Tibial artery (tissue), 4 donors: ENCODE results near the gene FAAH.

Experiments used
- DNase-seq, 2 donors: peaks; one replicate each; pipeline ENCODE4 v3.0.0-alpha.2; 2019
- H3K27ac ChIP-seq, 2 donors: fragments of 200-600 bp; sonication (generic) in 1 of 2; 1 replicate in 1 of 2; 2 replicates in 1 of 2; pipeline ENCODE4 v1.5.1; 2018 to 2019; ENCODE audit warnings: mild to moderate bottlenecking in 1 of 2
- H3K27me3 ChIP-seq, 2 donors: fragments of 200-600 bp; sonication (generic) in 1 of 2; one replicate each; pipeline versions ENCODE4 v1.5.1 to v1.6.0; 2016 to 2019
- H3K36me3 ChIP-seq, 3 donors: fragments of 200-600 bp; sonication (generic) in 2 of 3; one replicate each; pipeline ENCODE4 v1.5.1; 2016 to 2019; ENCODE audit warnings: mild to moderate bottlenecking in 2 of 3
- H3K4me1 ChIP-seq, 4 donors: fragments of 200-600 bp; sonication (generic) in 2 of 4; 1 replicate in 3 of 4; 2 replicates in 1 of 4; pipeline ENCODE4 v1.5.1; 2016 to 2019
- H3K4me3 ChIP-seq, 2 donors: fragments of 200-600 bp; sonication (generic) in 1 of 2; 1 replicate in 1 of 2; 2 replicates in 1 of 2; pipeline ENCODE4 v1.5.1; 2018 to 2019; ENCODE audit warnings: mild to moderate bottlenecking in 2 of 2
- H3K9me3 ChIP-seq, 3 donors: fragments of 200-600 bp; sonication (generic) in 1 of 3; one replicate each; pipeline ENCODE4 v1.5.1; 2016 to 2019
- intact Hi-C: fragments of 100-400 bp; cut with DNase I; formaldehyde crosslinking; loops from one replicate; pipeline ENCODE4 v1.15.0; 2023; ENCODE audit warnings: low total_unique reads
- TF ChIP-seq, protein P1 (sequence below), 2 experiments: fragments of 200-600 bp in 1 of 2; fragments of 450-650 bp in 1 of 2; IDR thresholded peaks; one replicate each; pipeline ENCODE4 v1.5.1; 2017 to 2019; ENCODE audit warnings: antibody characterized with exemption in 2 of 2, mild to moderate bottlenecking in 1 of 2, moderate library complexity in 1 of 2

The FAAH gene

DNA sequence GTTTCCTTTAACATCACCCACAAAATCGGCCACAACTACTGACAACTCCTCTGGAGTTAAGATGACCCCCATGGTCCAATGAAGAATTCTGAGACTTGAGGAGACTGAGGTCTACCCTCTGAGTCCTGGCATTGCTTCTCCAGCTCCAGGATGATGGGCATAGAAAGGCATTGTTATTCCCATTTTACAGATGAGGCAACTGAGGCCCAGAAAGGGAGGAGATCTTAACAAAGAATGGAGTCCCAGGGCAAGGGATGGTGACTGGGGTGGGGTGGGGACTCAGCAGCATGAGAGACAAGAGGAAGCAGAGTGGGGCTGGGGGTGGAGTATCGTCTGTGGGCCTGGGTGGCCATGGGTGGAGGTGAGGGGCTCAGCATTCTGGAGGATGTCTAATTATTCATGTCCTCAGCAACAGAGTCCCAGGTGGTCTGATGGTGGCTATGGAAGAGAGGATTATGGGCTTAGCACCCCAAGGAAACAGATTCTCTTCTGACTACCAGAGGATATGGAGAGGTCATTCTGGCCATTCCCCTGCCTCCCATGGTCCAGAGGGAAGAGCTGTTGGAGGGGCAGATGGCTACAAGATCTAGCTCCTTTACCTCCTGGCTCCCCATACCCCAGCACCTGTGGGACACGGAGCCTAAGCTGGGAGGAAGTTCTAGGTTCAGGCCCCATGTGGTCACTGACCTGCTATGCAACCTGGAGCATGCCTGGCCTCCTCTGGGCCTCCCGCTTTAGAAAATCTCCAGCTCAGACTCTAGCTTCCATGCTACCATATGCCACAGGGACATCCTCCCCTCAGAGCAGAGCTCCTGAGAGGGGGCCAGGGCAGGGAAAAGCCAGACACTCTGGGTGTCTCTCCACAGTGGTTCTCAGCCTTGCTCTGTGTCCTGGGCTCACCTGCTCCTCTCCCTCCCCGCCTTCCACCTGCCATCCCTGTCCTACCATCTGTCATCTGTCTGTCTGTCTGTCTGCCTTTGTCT, 58.1 kb downstream of the FAAH start:
- no peak for DNase-seq
- intact Hi-C loops, result no loop called here
- no peak overlapping the region for H3K4me3 ChIP-seq
- H3K36me3 ChIP-seq, result no peaks in the 10 kb centered on the region
- TF ChIP-seq, protein P1, sequence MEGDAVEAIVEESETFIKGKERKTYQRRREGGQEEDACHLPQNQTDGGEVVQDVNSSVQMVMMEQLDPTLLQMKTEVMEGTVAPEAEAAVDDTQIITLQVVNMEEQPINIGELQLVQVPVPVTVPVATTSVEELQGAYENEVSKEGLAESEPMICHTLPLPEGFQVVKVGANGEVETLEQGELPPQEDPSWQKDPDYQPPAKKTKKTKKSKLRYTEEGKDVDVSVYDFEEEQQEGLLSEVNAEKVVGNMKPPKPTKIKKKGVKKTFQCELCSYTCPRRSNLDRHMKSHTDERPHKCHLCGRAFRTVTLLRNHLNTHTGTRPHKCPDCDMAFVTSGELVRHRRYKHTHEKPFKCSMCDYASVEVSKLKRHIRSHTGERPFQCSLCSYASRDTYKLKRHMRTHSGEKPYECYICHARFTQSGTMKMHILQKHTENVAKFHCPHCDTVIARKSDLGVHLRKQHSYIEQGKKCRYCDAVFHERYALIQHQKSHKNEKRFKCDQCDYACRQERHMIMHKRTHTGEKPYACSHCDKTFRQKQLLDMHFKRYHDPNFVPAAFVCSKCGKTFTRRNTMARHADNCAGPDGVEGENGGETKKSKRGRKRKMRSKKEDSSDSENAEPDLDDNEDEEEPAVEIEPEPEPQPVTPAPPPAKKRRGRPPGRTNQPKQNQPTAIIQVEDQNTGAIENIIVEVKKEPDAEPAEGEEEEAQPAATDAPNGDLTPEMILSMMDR (IDR thresholded peaks at IDR 0.05), result no peak
- peaks cover 0 to 14% (median 12%) of the 10 kb centered on the region in 4 donors for H3K4me1 ChIP-seq
- peaks cover 0 to 78% of the 10 kb centered on the region in 2 donors for H3K27me3 ChIP-seq
- no peaks in the 10 kb centered on the region for H3K9me3 ChIP-seq
- no peak overlapping the region for H3K27ac ChIP-seq

DNA sequence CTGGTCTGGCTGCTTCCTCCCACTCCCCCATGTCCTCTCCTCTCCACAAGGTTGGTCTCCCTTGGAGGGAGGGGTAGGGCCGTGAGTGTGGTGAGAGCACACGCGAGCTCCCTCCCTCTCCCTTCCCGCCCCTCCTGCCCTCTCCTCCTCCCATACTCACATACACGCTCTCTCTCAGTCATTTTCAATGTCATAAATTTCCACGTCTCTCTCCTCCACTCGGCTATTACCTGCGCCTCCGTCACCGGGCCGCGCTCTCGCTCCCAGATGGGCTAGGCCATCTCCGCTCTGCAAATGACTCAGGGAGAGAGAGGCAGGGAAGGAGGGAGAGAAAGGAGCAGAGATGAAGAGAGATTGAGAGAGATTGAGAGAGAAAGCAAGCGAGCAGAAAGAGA, 58.8 kb downstream of the FAAH start:
- Histone ChIP-seq H3K9me3 (no peaks in the 10 kb centered on the region), H3K27ac (no peak overlapping the region), H3K36me3 (no peaks in the 10 kb centered on the region), H3K4me1 (peaks cover 0 to 9% (median 7%) of the 10 kb centered on the region in 4 donors), H3K4me3 (no peak overlapping the region), H3K27me3 (peaks cover 0 to 75% of the 10 kb centered on the region in 2 donors)
- TF ChIP-seq, protein P1 (IDR thresholded peaks at IDR 0.05), result no peak
- no peak for DNase-seq
- intact Hi-C loops, result no loop called here

GRCh38 chr1:46453449-46453848, 59.3 kb downstream of the FAAH start:
- peaks cover 0 to 73% of the 10 kb centered on the region in 2 donors for H3K27me3 ChIP-seq

DNA sequence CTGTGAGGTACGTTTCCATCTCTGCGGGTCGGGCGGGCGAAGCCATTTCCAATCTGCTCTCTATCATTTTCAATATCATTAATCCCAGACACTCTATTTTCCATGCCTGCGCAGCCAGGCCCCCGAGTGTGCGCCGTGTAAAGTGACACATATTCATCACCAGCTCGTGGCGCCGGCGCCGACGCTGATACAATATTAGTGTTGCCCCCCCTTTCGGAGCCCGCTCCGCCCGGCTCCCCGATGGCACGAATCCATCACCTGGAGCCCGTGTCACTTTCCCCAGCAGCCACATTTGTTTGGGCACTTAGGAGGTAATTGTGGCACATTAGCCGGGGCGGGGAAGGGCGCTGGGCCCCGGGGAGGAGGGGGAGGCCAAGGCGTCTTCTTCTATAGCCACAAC, 61.8 kb downstream of the FAAH start:
- Histone ChIP-seq H3K27ac (no peak overlapping the region), H3K36me3 (no peaks in the 10 kb centered on the region), H3K9me3 (no peaks in the 10 kb centered on the region), H3K4me3 (no peak overlapping the region), H3K27me3 (peaks cover 0 to 52% of the 10 kb centered on the region in 2 donors), H3K4me1 (no peaks in the 10 kb centered on the region)
- TF ChIP-seq, protein P1 (IDR thresholded peaks at IDR 0.05), result no peak
- no peak for DNase-seq
- intact Hi-C loops, result no loop called here

More at GRCh38 chr1:46453449-46453848, 59.3 kb downstream of the FAAH start:
- no peak overlapping the region for H3K4me3 ChIP-seq
- peaks cover 0 to 4% (median 2%) of the 10 kb centered on the region in 4 donors for H3K4me1 ChIP-seq
- no peaks in the 10 kb centered on the region for H3K36me3 ChIP-seq
- intact Hi-C loops, result no loop called here
- H3K27ac ChIP-seq, result no peak overlapping the region
- H3K9me3 ChIP-seq, result no peaks in the 10 kb centered on the region
- TF ChIP-seq, protein P1 (IDR thresholded peaks at IDR 0.05), result no peak
- DNase-seq, result no peak

GRCh38 chr1:46456411-46456963, 62.4 kb downstream of the FAAH start:
- Histone ChIP-seq H3K4me3 (no peak overlapping the region), H3K9me3 (no peaks in the 10 kb centered on the region), H3K36me3 (no peaks in the 10 kb centered on the region), H3K27me3 (peaks cover 0 to 52% of the 10 kb centered on the region in 2 donors), H3K27ac (no peak overlapping the region), H3K4me1 (no peaks in the 10 kb centered on the region)
- TF ChIP-seq, protein P1 (IDR thresholded peaks at IDR 0.05), result no peak
- DNase-seq, result no peak
- intact Hi-C loops, result no loop called here
